Fibroblast of lung (primary cell): Measurements from ENCODE around the gene YIPF6.

Experiments used
- CTCF ChIP-seq, 2 donors: IDR thresholded peaks in 1 of 2; conservative IDR thresholded peaks in 1 of 2; 1 replicate in 1 of 2; 2 replicates in 1 of 2; pipeline ENCODE4 v1.5.1; 2011 to 2012; ENCODE audit warnings: low read length in 2 of 2, control low read depth in 1 of 2, inconsistent platforms in 1 of 2, low read depth in 1 of 2, mild to moderate bottlenecking in 1 of 2
- EZH2 ChIP-seq: IDR thresholded peaks from 2 replicates; pipeline ENCODE4 v1.5.1; 2012; ENCODE audit warnings: low read length, control low read depth, mild to moderate bottlenecking; ENCODE audit errors: missing control alignments

GRCh38 chrX:68506649-68507048 lies 7.8 kb downstream of the YIPF6 start:
- TF ChIP-seq CTCF (conservative IDR thresholded peaks at IDR 0.05 in 1 of 2, IDR thresholded peaks at IDR 0.05 in 1 of 2; ENCODE audit: low read depth in 1 of 2, low read length in 2 of 2) = no peak
- no peak for TF ChIP-seq EZH2
